B cell (primary cell): ENCODE data around the gene ETS1. TPM values are rescaled to one million over a fixed set of nuclear protein-coding genes. Genes with fewer than 3 reads are reported as not detected.

Experiments used
- ATAC-seq: fragments of 200-7000 bp; cut with Tn5 transposase; one replicate; pipeline ENCODE4 v1.10.0; 2021; ENCODE audit warnings: low read depth, mild to moderate bottlenecking, moderate number of reproducible peaks, moderate library complexity
- CTCF ChIA-PET: fragments of 350-600 bp; sonication (Branson Sonifier 250); formaldehyde crosslinking; loops from one replicate; lab custom pipeline; 2021; ENCODE audit warnings: antibody characterized with exemption, inconsistent platforms; lab: Charles Lee
- POLR2A ChIA-PET: fragments of 350-600 bp; sonication (Branson Sonifier 250); formaldehyde crosslinking; loops from one replicate; lab custom pipeline; 2021; ENCODE audit warnings: antibody characterized with exemption; lab: Charles Lee
- DNase-seq: peaks from one replicate; pipeline ENCODE4 v3.0.0; 2013
- H2AFZ ChIP-seq: 2 replicates; pipeline ENCODE4 v1.6.1; 2012; ENCODE audit warnings: mild to moderate bottlenecking, low read depth, low read length; ENCODE audit not compliant: insufficient read depth, poor library complexity, severe bottlenecking
- H3K27ac ChIP-seq, 2 donors: 1 replicate in 1 of 2; 2 replicates in 1 of 2; pipeline ENCODE4 v1.5.1; 2012 to 2013; ENCODE audit warnings: low read length in 2 of 2, mild to moderate bottlenecking in 2 of 2, moderate library complexity in 1 of 2
- H3K27me3 ChIP-seq, 4 experiments: fragments of 200-600 bp in 1 of 4; sonication (generic) in 1 of 4; replicated peaks in 1 of 4; 1 replicate in 2 of 4; 2 replicates in 2 of 4; pipeline versions ENCODE4 v1.6.1 to v1.7.0; 2013 to 2016; ENCODE audit warnings: low read length in 3 of 4, mild to moderate bottlenecking in 2 of 4, mixed read lengths in 1 of 4, moderate library complexity in 1 of 4; ENCODE audit not compliant: insufficient read depth in 4 of 4, control insufficient read depth in 3 of 4; ENCODE audit errors: control extremely low read depth in 1 of 4
- H3K36me3 ChIP-seq, 2 experiments: replicated peaks in 1 of 2; 1 replicate in 1 of 2; 2 replicates in 1 of 2; pipeline versions ENCODE4 v1.6.1 to v1.7.1; 2013; ENCODE audit warnings: low read length in 1 of 2; ENCODE audit not compliant: insufficient read depth in 2 of 2, control insufficient read depth in 1 of 2; ENCODE audit errors: control extremely low read depth in 1 of 2, extremely low read depth in 1 of 2
- H3K4me1 ChIP-seq, 2 donors: fragments of 200-600 bp in 1 of 2; sonication (generic) in 1 of 2; 1 replicate in 1 of 2; 2 replicates in 1 of 2; pipeline versions ENCODE4 v1.5.1 to v1.6.1; 2013 to 2017; ENCODE audit warnings: low read length in 2 of 2; ENCODE audit not compliant: control insufficient read depth in 2 of 2, insufficient read depth in 2 of 2
- H3K4me2 ChIP-seq: replicated peaks from 2 replicates; pipeline ENCODE3; 2012; ENCODE audit warnings: mild to moderate bottlenecking, low read depth, low read length; ENCODE audit not compliant: poor library complexity, severe bottlenecking
- H3K4me3 ChIP-seq, 5 experiments: fragments of 200-600 bp in 1 of 5; sonication (generic) in 1 of 5; 1 replicate in 3 of 5; 2 replicates in 2 of 5; pipeline versions ENCODE4 v1.5.1 to v1.7.0; 2011 to 2016; ENCODE audit warnings: low read length in 4 of 5, mild to moderate bottlenecking in 4 of 5, low read depth in 2 of 5, control low read depth in 1 of 5, moderate library complexity in 1 of 5; ENCODE audit not compliant: insufficient read depth in 1 of 5; ENCODE audit errors: control extremely low read depth in 1 of 5, extremely low read depth in 1 of 5
- H3K79me2 ChIP-seq: fragments of 200-600 bp; sonication (generic); one replicate; pipeline ENCODE4 v1.6.0; 2016; ENCODE audit warnings: low read length; ENCODE audit not compliant: control insufficient read depth, insufficient read depth
- H3K9ac ChIP-seq: fragments of 200-600 bp; sonication (generic); 2 replicates; pipeline ENCODE4 v1.6.1; 2017; ENCODE audit warnings: mild to moderate bottlenecking, low read length, moderate library complexity
- H3K9me3 ChIP-seq, 3 donors: one replicate each; pipeline versions ENCODE4 v1.6.1 to v1.7.1; 2013; ENCODE audit warnings: low read length in 2 of 3; ENCODE audit not compliant: control insufficient read depth in 2 of 3, insufficient read depth in 1 of 3; ENCODE audit errors: control extremely low read depth in 1 of 3
- H4K20me1 ChIP-seq: 2 replicates; pipeline ENCODE4 v1.6.0; 2012; ENCODE audit warnings: mild to moderate bottlenecking, low read length; ENCODE audit not compliant: insufficient read depth, control insufficient read depth, poor library complexity, severe bottlenecking
- H3K27ac Mint-ChIP-seq: one replicate; pipeline ENCODE4 v1.8.0; 2021; ENCODE audit warnings: mixed read lengths
- H3K27me3 Mint-ChIP-seq: one replicate; pipeline ENCODE4 v1.8.0; 2021; ENCODE audit warnings: mixed read lengths
- H3K4me1 Mint-ChIP-seq: one replicate; pipeline ENCODE4 v1.8.0; 2021; ENCODE audit warnings: mixed read lengths
- H3K4me3 Mint-ChIP-seq: one replicate; pipeline ENCODE4 v1.8.0; 2021; ENCODE audit warnings: mixed read lengths
- H3K9me3 Mint-ChIP-seq: one replicate; pipeline ENCODE4 v1.8.0; 2022; ENCODE audit warnings: mixed read lengths; ENCODE audit not compliant: insufficient read depth
- CTCF ChIP-seq: fragments of 200-600 bp; IDR thresholded peaks from one replicate; pipeline ENCODE4 v1.8.0; 2022; ENCODE audit warnings: antibody characterized with exemption, mild to moderate bottlenecking
- EZH2 ChIP-seq: IDR thresholded peaks from 2 replicates; pipeline ENCODE4 v1.6.1; 2012; ENCODE audit warnings: borderline replicate concordance, low read depth, mild to moderate bottlenecking, moderate library complexity, low read length; ENCODE audit not compliant: insufficient read depth, poor library complexity, severe bottlenecking
- WGBS: methylation state at CpG from one replicate; pipeline ENCODE4 v1.1.5; 2013; ENCODE audit warnings: missing lambda C conversion rate; ENCODE audit not compliant: insufficient coverage; 5-methylcytosine and 5-hydroxymethylcytosine counted together
- intact Hi-C: fragments of 100-400 bp; cut with micrococcal nuclease; formaldehyde crosslinking; loops from one replicate; pipeline ENCODE4 v1.10.0; 2022
- polyA plus RNA-seq: library from polyadenylated mRNA; depleted of rRNA; stranded (reverse); fragments of >200 nt; gene quantifications from 2 replicates; pipeline ENCODE4 v1.2.3, GENCODE V29; 2012
- total RNA-seq, 2 donors: library from RNA; stranded (reverse); fragments of 120-200 nt in 1 of 2; gene quantifications; 1 replicate in 1 of 2; 2 replicates in 1 of 2; pipeline versions ENCODE4 v1.2.3 to v1.2.4, GENCODE V29; 2013 to 2022

The ETS1 gene
- total and polyA plus RNA-seq, 2 donors (not counting 1 experiment from before 2014, with no cell fraction given) = 115 to 271 TPM

- Mint-ChIP-seq H3K27ac (peak overlapping the region; percentile 95), H3K9me3 (no peaks in the 10 kb centered on the region), H3K27me3 (no peaks in the 10 kb centered on the region), H3K4me1 (peaks cover 97% of the 10 kb centered on the region), H3K4me3 (peak overlapping the region; percentile 11)
- Histone ChIP-seq H3K79me2 (peaks cover 74% of the 10 kb centered on the region), H3K4me3 (no peak overlapping the region), H3K4me1 (peaks cover 91 to 95% of the 10 kb centered on the region in 2 donors), H3K36me3 (peaks cover 22 to 97% of the 10 kb centered on the region in 2 experiments), H4K20me1 (no peaks in the 10 kb centered on the region), H3K9me3 (no peaks in the 10 kb centered on the region), H3K4me2 (peak overlapping the region; percentile 65), H3K27me3 (no peaks in the 10 kb centered on the region), H3K27ac (peak overlapping the region; percentile 67 to 90), H3K9ac (no peak overlapping the region), H2AFZ (no peak overlapping the region)
- TF ChIP-seq CTCF = no peak
- no peak for TF ChIP-seq EZH2
- intact Hi-C loops = loop anchor here (5.0 kb wide), 2 partner anchors 212 to 308 kb away; partner anchors contain the start of gene FLI1
- ATAC-seq = no peak
- DNase-seq = no peak
- POLR2A ChIA-PET = no interaction called here
- CTCF ChIA-PET = interaction anchor here (0.9 to 2.4 kb wide), 2 partner anchors 9 to 190 kb away, joined by 3 to 6 read pairs; no protein-coding TSS in a partner anchor
- WGBS = 100% methylated on average over 4 of the region's 4 CpGs
Measured at GRCh38 chr11:128480665-128481064, 106.7 kb downstream of the ETS1 start.

GRCh38 chr11:128480066-128480465, 107.3 kb downstream of the ETS1 start:
- peak overlapping the region; percentile 95 for H3K27ac Mint-ChIP-seq
- H3K27me3 Mint-ChIP-seq = no peaks in the 10 kb centered on the region
- Histone ChIP-seq H3K9ac (no peak overlapping the region), H3K4me3 (no peak overlapping the region), H3K27ac (peak overlapping the region; percentile 67 to 90), H3K9me3 (no peaks in the 10 kb centered on the region), H4K20me1 (no peaks in the 10 kb centered on the region), H3K36me3 (peaks cover 20 to 94% of the 10 kb centered on the region in 2 experiments), H3K4me1 (peaks cover 97 to 100% of the 10 kb centered on the region in 2 donors), H3K27me3 (no peaks in the 10 kb centered on the region), H2AFZ (no peak overlapping the region), H3K79me2 (peaks cover 80% of the 10 kb centered on the region), H3K4me2 (peak overlapping the region; percentile 65)
- TF ChIP-seq EZH2 (no peak), CTCF (no peak)
- DNase-seq (no peak), ATAC-seq (no peak)
- peaks cover 95% of the 10 kb centered on the region for H3K4me1 Mint-ChIP-seq
- peak overlapping the region; percentile 21 for H3K4me3 Mint-ChIP-seq
- POLR2A ChIA-PET = no interaction called here
- 93% methylated on average over 14 of the region's 14 CpGs for WGBS
- intact Hi-C loops = loop anchor here (5.0 kb wide), 2 partner anchors 212 to 308 kb away; partner anchors contain the start of gene FLI1
- CTCF ChIA-PET = interaction anchor here (0.9 to 2.4 kb wide), 2 partner anchors 9 to 190 kb away, joined by 3 to 6 read pairs; no protein-coding TSS in a partner anchor
- no peaks in the 10 kb centered on the region for H3K9me3 Mint-ChIP-seq
